GM13977 (cell line): Measurements from ENCODE around the gene CXCL12.

Source experiments
- DNase-seq: peaks from one replicate; pipeline ENCODE4 v3.0.0; 2012; ENCODE audit warnings: low spot score
- CTCF ChIP-seq: IDR thresholded peaks from 2 replicates; pipeline ENCODE4 v1.5.1; 2012; ENCODE audit warnings: mild to moderate bottlenecking, control low read depth; ENCODE audit not compliant: insufficient read depth; ENCODE audit errors: extremely low read depth, missing control alignments
- in situ Hi-C: fragments of 300-500 bp; cut with MboI; formaldehyde crosslinking; loops from one replicate; pipeline ENCODE4 v1.12.0; 2022; ENCODE audit warnings: low sequenced_read_pairs, low pct_unique_long_range_greater_than_20kb, mixed read lengths, inconsistent platforms; ENCODE audit not compliant: unreplicated experiment

The CXCL12 gene

GRCh38 chr10:44355630-44356029 is 29.3 kb downstream of the CXCL12 start:
- no peak for TF ChIP-seq CTCF
- DNase-seq = no peak
- in situ Hi-C loops = no loop called here

- in situ Hi-C loops = no loop called here
- no peak for TF ChIP-seq CTCF
- no peak for DNase-seq
Measured at GRCh38 chr10:44354771-44355170, 30.1 kb downstream of the CXCL12 start.

GRCh38 chr10:44353721-44354120 is 31.2 kb downstream of the CXCL12 start:
- in situ Hi-C loops = no loop called here
- no peak for TF ChIP-seq CTCF

GRCh38 chr10:44353128-44353390 is 31.8 kb downstream of the CXCL12 start:
- TF ChIP-seq CTCF = no peak
- in situ Hi-C loops = no loop called here
- no peak for DNase-seq

More at GRCh38 chr10:44353721-44354120, 31.2 kb downstream of the CXCL12 start:
- no peak for DNase-seq

- no peak for DNase-seq
- TF ChIP-seq CTCF = no peak
- in situ Hi-C loops = no loop called here
Measured at GRCh38 chr10:44352316-44353127, 32.4 kb downstream of the CXCL12 start.

- DNase-seq = no peak
- no peak for TF ChIP-seq CTCF
- in situ Hi-C loops = no loop called here
Measured at GRCh38 chr10:44348496-44348895, 36.4 kb downstream of the CXCL12 start.
